ENCODE measurements around the gene BATF3. TPM values are rescaled to one million over a fixed set of nuclear protein-coding genes. Genes with fewer than 3 reads are reported as not detected.

BATF3 gene
- total and polyA plus RNA-seq, 2 of the 4 experiments (the other 2 are of a cell fraction): 1.6 to 3.9 TPM

DNA sequence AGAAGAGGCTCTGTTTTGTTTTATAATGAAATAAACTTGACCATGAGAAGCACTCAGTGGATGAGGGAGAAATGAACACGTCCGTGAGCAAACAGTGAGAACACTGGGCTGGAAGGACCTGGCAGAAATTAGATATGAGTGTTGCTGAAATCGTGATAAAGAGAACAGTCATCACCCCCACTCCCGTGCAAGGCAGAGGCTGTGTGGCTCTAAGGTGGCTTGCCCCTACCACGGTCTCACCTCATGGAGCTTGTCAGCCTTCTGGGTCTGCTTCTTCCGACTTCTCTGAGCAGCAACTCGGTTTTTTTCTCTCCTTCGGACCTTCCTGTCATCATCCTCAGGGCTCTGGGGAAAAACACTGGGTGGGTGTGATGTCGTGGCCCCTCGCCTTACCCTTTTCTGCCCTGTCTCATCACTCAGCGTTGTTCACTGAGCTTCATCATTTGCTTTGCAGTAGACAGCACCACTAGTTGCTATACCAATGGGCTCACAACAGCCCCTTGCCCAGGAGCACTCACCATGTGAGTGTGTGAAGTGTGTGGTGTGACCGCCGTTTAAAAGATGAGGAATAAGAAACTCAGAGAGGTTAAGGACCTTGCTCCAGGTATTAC lies 2.8 kb downstream of the BATF3 start:
- H3K4me3 ChIP-seq (ENCODE audit: insufficient read depth, low read depth, low read length): no peak overlapping the region
- H4K20me1 ChIP-seq (ENCODE audit: insufficient read depth, low read length): no peaks in the 10 kb centered on the region
- H3K4ac ChIP-seq (ENCODE audit: low read depth, low read length): no peak overlapping the region
- no peak overlapping the region for H2BK20ac ChIP-seq (ENCODE audit: low read depth, low read length)
- no peak overlapping the region for H2AFZ ChIP-seq (replicated peaks; ENCODE audit: low read length, poor library complexity)
- H3K27ac ChIP-seq (ENCODE audit: insufficient read depth, low read length): no peak overlapping the region
- peak overlapping the region; percentile 15 for H2AK9ac ChIP-seq (replicated peaks; ENCODE audit: low read depth, low read length, poor library complexity)
- no peak for DNase-seq
- peaks cover 2% of the 10 kb centered on the region; the same call in 1 of the 2 replicates for H3K36me3 ChIP-seq (ENCODE audit: control insufficient read depth, insufficient read depth, low read length)
- H3K27me3 ChIP-seq (ENCODE audit: control insufficient read depth, insufficient read depth, low read length): no peaks in the 10 kb centered on the region
- no peak overlapping the region for H2BK120ac ChIP-seq (ENCODE audit: low read depth, low read length)
- H3K23ac ChIP-seq (ENCODE audit: low read depth, low read length): no peak overlapping the region
- H4K91ac ChIP-seq (ENCODE audit: insufficient read depth, low read depth, low read length): no peak overlapping the region
- no peak overlapping the region for H2BK5ac ChIP-seq (ENCODE audit: low read depth, low read length, poor library complexity, severe bottlenecking)
- in situ Hi-C loops (cut with MboI; ENCODE audit: low sequenced_read_pairs): no loop called here
- H2AK5ac ChIP-seq (ENCODE audit: low read depth, low read length): no peak overlapping the region
- no peak overlapping the region for H3K14ac ChIP-seq (replicated peaks; ENCODE audit: low read depth, low read length)
- no peak overlapping the region for H4K5ac ChIP-seq (ENCODE audit: low read depth, low read length)
- no peaks in the 10 kb centered on the region; a peak in 2 of 4 replicates for H3K79me1 ChIP-seq (ENCODE audit: low read depth in 1 of 2, low read length in 2 of 2)
- H3K9me3 ChIP-seq (ENCODE audit: control insufficient read depth, insufficient read depth, low read length): no peaks in the 10 kb centered on the region
- intact Hi-C loops (cut with micrococcal nuclease): no loop called here
- H3K9me1 ChIP-seq (ENCODE audit: insufficient read depth, low read length): 0 out of 2 replicates have a peak, but pooled peaks cover 5% of the 10 kb centered on the region
- H3K56ac ChIP-seq (ENCODE audit: extremely low read depth, insufficient read depth, low read length): no peak overlapping the region
- H3K18ac ChIP-seq (ENCODE audit: low read depth, low read length): no peak overlapping the region
- H3K4me2 ChIP-seq (ENCODE audit: low read depth, low read length): no peak overlapping the region
- peaks cover 3% of the 10 kb centered on the region; the same call in 1 of the 2 replicates for H3K4me1 ChIP-seq (ENCODE audit: control insufficient read depth, insufficient read depth, low read length)
- ChIA-PET POLR2A (ENCODE audit: unreplicated experiment) (no interaction called here), CTCF (no interaction called here)
- H3K9ac ChIP-seq (ENCODE audit: low read depth, low read length): no peak overlapping the region
- no peak overlapping the region for H2BK15ac ChIP-seq (ENCODE audit: low read depth, low read length)
- H4K8ac ChIP-seq (ENCODE audit: low read depth in 2 of 2, low read length in 2 of 2): no peak overlapping the region
- TF ChIP-seq SMC3 (IDR thresholded peaks at IDR 0.05; ENCODE audit: low read depth, low read length) (no peak), CTCF (conservative IDR thresholded peaks at IDR 0.05; ENCODE audit: low read depth, low read length) (no peak), RAD21 (IDR thresholded peaks at IDR 0.05; ENCODE audit: low read length) (no peak), BHLHE40 (IDR thresholded peaks at IDR 0.05; ENCODE audit: low read depth, low read length) (no peak), RFX5 (IDR thresholded peaks at IDR 0.05; ENCODE audit: low read depth, low read length) (no peak), FOS (IDR thresholded peaks at IDR 0.05; ENCODE audit: low read depth, low read length) (no peak), MXI1 (IDR thresholded peaks at IDR 0.05; ENCODE audit: borderline replicate concordance, low read depth, low read length) (no peak), RCOR1 (IDR thresholded peaks at IDR 0.05; ENCODE audit: insufficient replicate concordance, low read length) (no peak), CEBPB (IDR thresholded peaks at IDR 0.05; ENCODE audit: low read depth, low read length) (no peak), CHD1 (IDR thresholded peaks at IDR 0.05; ENCODE audit: low read depth, low read length) (no peak)
- TF ChIP-seq, protein P1, sequence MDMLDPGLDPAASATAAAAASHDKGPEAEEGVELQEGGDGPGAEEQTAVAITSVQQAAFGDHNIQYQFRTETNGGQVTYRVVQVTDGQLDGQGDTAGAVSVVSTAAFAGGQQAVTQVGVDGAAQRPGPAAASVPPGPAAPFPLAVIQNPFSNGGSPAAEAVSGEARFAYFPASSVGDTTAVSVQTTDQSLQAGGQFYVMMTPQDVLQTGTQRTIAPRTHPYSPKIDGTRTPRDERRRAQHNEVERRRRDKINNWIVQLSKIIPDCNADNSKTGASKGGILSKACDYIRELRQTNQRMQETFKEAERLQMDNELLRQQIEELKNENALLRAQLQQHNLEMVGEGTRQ (IDR thresholded peaks at IDR 0.05; ENCODE audit: low read depth, low read length): no peak
- dilution Hi-C loops (cut with HindIII; ENCODE audit: low sequenced_read_pairs, unreplicated experiment): no loop called here
- no peak for ATAC-seq (ENCODE audit: low read depth)
- no TSS peak for BruUV-seq (replicated peaks)
- 93% methylated on average over 5 of the region's 13 CpGs; no CpG with 5 or more reads in 1 of the 2 experiments for WGBS, 2 experiments (ENCODE audit: extremely low coverage in 2 of 2, insufficient read length in 1 of 2)

All from IMR-90 (cell line).